ENCODE data around the gene MAP3K15.

- TF ChIP-seq TAF1 (IDR thresholded peaks at IDR 0.05; ENCODE audit: borderline replicate concordance, low read depth, low read length) (no peak), POLR2A (IDR thresholded peaks at IDR 0.05; ENCODE audit: low read depth, low read length) (no peak), POLR2AphosphoS5 (IDR thresholded peaks at IDR 0.05; ENCODE audit: low read depth, low read length) (no peak)
Observed at GRCh38 chrX:19543951-19544381, 28.7 kb upstream of the MAP3K15 start.
